Measurements from ENCODE around the gene TBC1D25. TPM values are rescaled to one million over a fixed set of nuclear protein-coding genes. Genes with fewer than 3 reads are reported as not detected.

Gene TBC1D25
- total and polyA plus RNA-seq, 4 donors: 2.6 to 5.8 (median 3.3) TPM

GRCh38 chrX:48531358-48531959 lies 8.1 kb upstream of the TBC1D25 start:
- peaks cover 2 to 23% (median 15%) of the 10 kb centered on the region in 4 donors for H3K36me3 ChIP-seq (ENCODE audit: control insufficient read depth in 4 of 4, insufficient read depth in 3 of 4, low read depth in 1 of 4, low read length in 3 of 4)
- H3K27me3 ChIP-seq (ENCODE audit: control insufficient read depth in 4 of 4, insufficient read depth in 4 of 4, low read length in 3 of 4): no peaks in the 10 kb centered on the region
- no peak for DNase-seq (ENCODE audit: low spot score)
- no peaks in the 10 kb centered on the region for H3K9me3 ChIP-seq (ENCODE audit: control insufficient read depth in 4 of 4, low read length in 3 of 4)
- no peak overlapping the region for H3K9ac ChIP-seq (ENCODE audit: low read depth in 1 of 2, low read length in 2 of 2)
- 84% methylated on average over 5 of the region's 5 CpGs for WGBS
- TF ChIP-seq GABPA (IDR thresholded peaks at IDR 0.05 in 1 of 2, conservative IDR thresholded peaks at IDR 0.05 in 1 of 2) (no peak), CTCF (IDR thresholded peaks at IDR 0.05; ENCODE audit: low read depth, low read length, missing input control) (no peak), SP1 (IDR thresholded peaks at IDR 0.05) (no peak), TAF1 (conservative IDR thresholded peaks at IDR 0.05) (no peak), FOXA2 (IDR thresholded peaks at IDR 0.05) (no peak), REST (IDR thresholded peaks at IDR 0.05) (no peak), HNF4G (IDR thresholded peaks at IDR 0.05) (no peak), HNF4A (conservative IDR thresholded peaks at IDR 0.05) (no peak), YY1 (IDR thresholded peaks at IDR 0.05) (no peak), NR2F2 (IDR thresholded peaks at IDR 0.05) (no peak), JUND (IDR thresholded peaks at IDR 0.05) (no peak), RXRA (IDR thresholded peaks at IDR 0.05) (no peak), ATF3 (IDR thresholded peaks at IDR 0.05) (no peak), EGR1 (IDR thresholded peaks at IDR 0.05; ENCODE audit: low read depth in 2 of 2) (no peak), ZBTB33 (IDR thresholded peaks at IDR 0.05) (no peak), FOXA1 (IDR thresholded peaks at IDR 0.05) (no peak), RAD21 (IDR thresholded peaks at IDR 0.05) (no peak)
- no peaks in the 10 kb centered on the region for H3K4me1 ChIP-seq (ENCODE audit: control insufficient read depth in 4 of 4, insufficient read depth in 4 of 4, low read length in 3 of 4)
- H3K27ac ChIP-seq (ENCODE audit: low read depth in 1 of 2, low read length in 2 of 2): no peak overlapping the region
- no peak overlapping the region for H3K4me3 ChIP-seq (ENCODE audit: low read depth in 1 of 3, low read length in 3 of 3)

Data from liver (tissue), 9 donors.